HepG2 (cell line): ENCODE results near the gene INKA2. TPM values are rescaled to one million over a fixed set of nuclear protein-coding genes. Genes with fewer than 3 reads are reported as not detected.

Experiments used
- DR1 ChIP-seq: sonication (generic); formaldehyde crosslinking; IDR thresholded peaks from 2 replicates; pipeline ENCODE4 v1.8.0; 2021; ENCODE audit warnings: mild to moderate bottlenecking, missing genetic modification reagents, inconsistent platforms
- DRAP1 ChIP-seq: IDR thresholded peaks from 2 replicates; pipeline ENCODE4 v1.6.1; 2016; ENCODE audit warnings: missing genetic modification reagents, missing compliant biosample characterization
- HNRNPK ChIP-seq: fragments of 200-400 bp; formaldehyde crosslinking; IDR thresholded peaks from 2 replicates; pipeline ENCODE4 v1.6.1; 2018; ENCODE audit warnings: low read length, low read depth, moderate library complexity, mild to moderate bottlenecking; ENCODE audit not compliant: poor library complexity, severe bottlenecking
- KAT7 ChIP-seq: IDR thresholded peaks from 2 replicates; pipeline ENCODE4 v1.6.1; 2018; ENCODE audit warnings: borderline replicate concordance, missing compliant biosample characterization
- KDM5B ChIP-seq: sonication (generic); formaldehyde crosslinking; IDR thresholded peaks from 2 replicates; pipeline ENCODE4 v1.4.0; 2020; ENCODE audit warnings: missing genetic modification reagents, mild to moderate bottlenecking, borderline replicate concordance
- KLF16 ChIP-seq, 2 experiments: sonication (generic) in 1 of 2; formaldehyde crosslinking in 1 of 2; IDR thresholded peaks; 2 replicates each; pipeline versions ENCODE4 v1.6.1 to v1.8.0; 2016 to 2023; ENCODE audit warnings: missing genetic modification reagents in 2 of 2, missing compliant biosample characterization in 1 of 2
- NCOR1 ChIP-seq: fragments of 200-600 bp; sonication (generic); IDR thresholded peaks from 2 replicates; pipeline ENCODE4 v1.7.0; 2017; ENCODE audit warnings: antibody characterized with exemption, low read length, borderline replicate concordance
- NR2C2 ChIP-seq: sonication (generic); formaldehyde crosslinking; IDR thresholded peaks from 2 replicates; pipeline ENCODE4 v1.4.0; 2020; ENCODE audit warnings: missing genetic modification reagents, mild to moderate bottlenecking, moderate library complexity, borderline replicate concordance
- PRDM10 ChIP-seq: sonication (generic); formaldehyde crosslinking; IDR thresholded peaks from 2 replicates; pipeline ENCODE4 v1.4.0; 2020; ENCODE audit warnings: low read depth, missing genetic modification reagents
- SALL2 ChIP-seq: sonication (generic); formaldehyde crosslinking; IDR thresholded peaks from 2 replicates; pipeline ENCODE4 v1.8.1; 2023; ENCODE audit warnings: mild to moderate bottlenecking, missing genetic modification reagents, inconsistent platforms
- TEF ChIP-seq: sonication (generic); formaldehyde crosslinking; IDR thresholded peaks from 2 replicates; pipeline ENCODE4 v1.5.0; 2020; ENCODE audit warnings: missing genetic modification reagents
- ZBTB43 ChIP-seq: sonication (generic); formaldehyde crosslinking; conservative IDR thresholded peaks from 2 replicates; pipeline ENCODE4 v1.4.0; 2020; ENCODE audit warnings: missing genetic modification reagents
- ZFP91 ChIP-seq: sonication (generic); formaldehyde crosslinking; IDR thresholded peaks from 2 replicates; pipeline ENCODE4 v1.9.0; 2022; ENCODE audit warnings: missing genetic modification reagents, mild to moderate bottlenecking, borderline replicate concordance
- ZNF20 ChIP-seq: sonication (generic); formaldehyde crosslinking; IDR thresholded peaks from 2 replicates; pipeline ENCODE4 v1.4.0; 2020; ENCODE audit warnings: mild to moderate bottlenecking, moderate library complexity, missing genetic modification reagents
- ZNF501 ChIP-seq: sonication (generic); formaldehyde crosslinking; IDR thresholded peaks from 2 replicates; pipeline ENCODE4 v1.5.1; 2020; ENCODE audit warnings: mild to moderate bottlenecking, moderate library complexity, missing genetic modification reagents
- ZNF598 ChIP-seq: sonication (generic); formaldehyde crosslinking; IDR thresholded peaks from 2 replicates; pipeline ENCODE4 v1.5.1; 2020; ENCODE audit warnings: mild to moderate bottlenecking, missing genetic modification reagents, borderline replicate concordance
- ZNF790 ChIP-seq: sonication (generic); formaldehyde crosslinking; IDR thresholded peaks from 2 replicates; pipeline ENCODE4 v1.8.0; 2022; ENCODE audit warnings: missing genetic modification reagents, mild to moderate bottlenecking, borderline replicate concordance
- ZNF850 ChIP-seq: sonication (generic); formaldehyde crosslinking; conservative IDR thresholded peaks from 2 replicates; pipeline ENCODE4 v1.9.0; 2021; ENCODE audit warnings: mild to moderate bottlenecking, missing genetic modification reagents
- ZSCAN25 ChIP-seq: sonication (generic); formaldehyde crosslinking; IDR thresholded peaks from 2 replicates; pipeline ENCODE4 v1.8.0; 2022; ENCODE audit warnings: mild to moderate bottlenecking, missing genetic modification reagents
- polyA plus RNA-seq, 8 experiments: library from polyadenylated mRNA; depleted of rRNA in 3 of 8; stranded (reverse) in 7 of 8; unstranded in 1 of 8; fragments of >200 nt; fragmentation: Illumina TruSeq in 4 of 8; extraction: Trizol in 4 of 8; gene quantifications; 2 replicates each; pipeline versions ENCODE4 v1.2.1 to v1.2.3, GENCODE V29; 2011 to 2016; ENCODE audit warnings: low read depth in 4 of 8, missing spikeins in 1 of 8, mixed read lengths in 1 of 8; ENCODE audit not compliant: insufficient read depth in 1 of 8
- total RNA-seq, 5 experiments: library from RNA; depleted of rRNA; stranded (reverse); fragments of >200 nt; fragmentation: Illumina TruSeq; extraction: Trizol; gene quantifications; 2 replicates each; pipeline ENCODE4 v1.2.3, GENCODE V29; 2016; ENCODE audit warnings: low read depth in 1 of 5

INKA2 gene
- total and polyA plus RNA-seq, 2 of the 13 experiments (the other 11 are each of a cell fraction or from before 2014, with no cell fraction given) = 2.6 to 4.6 TPM

GRCh38 chr1:111739194-111739924, at the start of gene INKA2 (continued):
- TF ChIP-seq PRDM10 (peak; percentile 82), ZFP91 (CRISPR knock-in tag) (peak; percentile 83), NCOR1 (no peak), DRAP1 (CRISPR knock-in tag) (peak; percentile 71), ZNF501 (CRISPR knock-in tag) (peak; percentile 78), HNRNPK (peak; percentile 51), NR2C2 (CRISPR knock-in tag) (peak; percentile 58; the same call in 1 of the 2 replicates), ZNF598 (CRISPR knock-in tag) (no peak), KAT7 (CRISPR knock-in tag) (no peak), TEF (CRISPR knock-in tag) (no peak; the same call in 1 of the 2 replicates), KDM5B (CRISPR knock-in tag) (peak; percentile 82; the same call in 1 of the 2 replicates), KLF16 (CRISPR knock-in tag; IDR thresholded peaks at IDR 0.05) (0 out of 4 replicates have a peak, but pooled peaks of 1 of the 2 experiments have one; percentile 34), ZBTB43 (CRISPR knock-in tag) (peak; percentile 86), ZNF850 (CRISPR knock-in tag) (no peak), SALL2 (CRISPR knock-in tag) (peak; percentile 77; the same call in 1 of the 2 replicates), ZNF790 (CRISPR knock-in tag) (peak; percentile 69; the same call in 1 of the 2 replicates), ZSCAN25 (CRISPR knock-in tag) (no peak), ZNF20 (CRISPR knock-in tag) (no peak), DR1 (peak; percentile 54)
